Stromal cell of bone marrow (primary cell): ENCODE results near the gene FUCA1.
"Not testable (repeated sequence)": the region's sequence is repeated elsewhere in the genome, so short reads cannot be mapped to it uniquely, and the experiment has no call there.

Experiments
- DNase-seq: peaks from one replicate; pipeline ENCODE4 v3.0.0-alpha.2; 2012; ENCODE audit warnings: low read depth

The FUCA1 gene

GRCh38 chr1:23837908-23838307 lies 30.2 kb downstream of the FUCA1 start:
- no peak for DNase-seq

GRCh38 chr1:23836037-23836436 lies 32.1 kb downstream of the FUCA1 start:
- no peak for DNase-seq

- DNase-seq, result not testable (repeated sequence)
Measured at GRCh38 chr1:23834156-23834555, 33.9 kb downstream of the FUCA1 start.

- no peak for DNase-seq
Measured at GRCh38 chr1:23827717-23828116, 40.4 kb downstream of the FUCA1 start.

GRCh38 chr1:23826590-23826989 lies 41.5 kb downstream of the FUCA1 start:
- DNase-seq, result not testable (repeated sequence)

GRCh38 chr1:23825762-23826522 lies 42.1 kb downstream of the FUCA1 start:
- no peak for DNase-seq

- DNase-seq, result peak; percentile 83
Measured at GRCh38 chr1:23825076-23825761, 42.9 kb downstream of the FUCA1 start, which contains the start of gene HMGCL. TSS of gene HMGCL (minus strand) at chr1:23825429. CDS start at chr1:23825415, 14 bp downstream.

GRCh38 chr1:23824711-23825075 lies 43.4 kb downstream of the FUCA1 start:
- DNase-seq, result no peak

GRCh38 chr1:23823767-23824166 lies 44.3 kb downstream of the FUCA1 start:
- no peak for DNase-seq

- no peak for DNase-seq
Measured at GRCh38 chr1:23817633-23818032, 50.5 kb downstream of the FUCA1 start.

GRCh38 chr1:23816906-23817305 lies 51.2 kb downstream of the FUCA1 start:
- DNase-seq, result no peak

GRCh38 chr1:23816361-23816760 lies 51.7 kb downstream of the FUCA1 start:
- no peak for DNase-seq

GRCh38 chr1:23814016-23814415 lies 54.1 kb downstream of the FUCA1 start:
- no peak for DNase-seq

GRCh38 chr1:23810818-23811540 lies 57.1 kb downstream of the FUCA1 start:
- DNase-seq, result no peak

GRCh38 chr1:23809751-23810171 lies 58.3 kb downstream of the FUCA1 start:
- no peak for DNase-seq

- no peak for DNase-seq
Measured at GRCh38 chr1:23807453-23807852, 60.6 kb downstream of the FUCA1 start.

- no peak for DNase-seq
Measured at GRCh38 chr1:23806280-23806679, 61.8 kb downstream of the FUCA1 start.

GRCh38 chr1:23805025-23805424 lies 63.1 kb downstream of the FUCA1 start:
- no peak for DNase-seq

GRCh38 chr1:23804183-23804835 lies 63.8 kb downstream of the FUCA1 start:
- no peak for DNase-seq

GRCh38 chr1:23803674-23804073 lies 64.4 kb downstream of the FUCA1 start:
- no peak for DNase-seq

- DNase-seq, result not testable (repeated sequence)
Measured at GRCh38 chr1:23802809-23803342, 65.2 kb downstream of the FUCA1 start.

- DNase-seq, result no peak
Measured at GRCh38 chr1:23801876-23802275, 66.2 kb downstream of the FUCA1 start.
